MM.1S (cell line): ENCODE measurements around the gene PUS3.

Experiments
- DNase-seq: peaks from one replicate; pipeline ENCODE4 v3.0.0-alpha.2; 2015
- H2AFZ ChIP-seq: fragments of 300-600 bp; sonication (generic); 2 replicates; pipeline ENCODE4 v1.6.0; 2016; ENCODE audit warnings: antibody characterized with exemption, low read length
- H3F3A ChIP-seq: fragments of 300-600 bp; sonication (generic); 2 replicates; pipeline ENCODE4 v1.6.1; 2016; ENCODE audit warnings: mild to moderate bottlenecking, antibody characterized with exemption, low read length, moderate library complexity, mixed read lengths; ENCODE audit not compliant: insufficient read depth
- H3K27ac ChIP-seq: fragments of 300-600 bp; sonication (generic); 2 replicates; pipeline ENCODE4 v1.5.1; 2016; ENCODE audit warnings: mild to moderate bottlenecking, low read length
- H3K27me3 ChIP-seq: fragments of 300-600 bp; sonication (generic); replicated peaks from 2 replicates; pipeline ENCODE4 v1.6.0; 2016; ENCODE audit warnings: low read length; ENCODE audit not compliant: insufficient read depth
- H3K36me3 ChIP-seq: fragments of 300-600 bp; sonication (generic); replicated peaks from 2 replicates; pipeline ENCODE4 v1.6.1; 2016; ENCODE audit warnings: mild to moderate bottlenecking, low read length, mixed read lengths; ENCODE audit not compliant: insufficient read depth
- H3K4me1 ChIP-seq: fragments of 300-600 bp; sonication (generic); 2 replicates; pipeline ENCODE4 v1.6.1; 2016; ENCODE audit warnings: low read length, mixed read lengths
- H3K4me2 ChIP-seq: fragments of 300-600 bp; sonication (generic); 2 replicates; pipeline ENCODE4 v1.6.0; 2016; ENCODE audit warnings: low read depth, low read length
- H3K4me3 ChIP-seq: fragments of 300-600 bp; sonication (generic); 2 replicates; pipeline ENCODE4 v1.5.1; 2016; ENCODE audit warnings: low read length, mixed read lengths
- H3K79me2 ChIP-seq: fragments of 300-600 bp; sonication (generic); 2 replicates; pipeline ENCODE4 v1.6.1; 2016; ENCODE audit warnings: mixed run types, low read length, mixed read lengths
- H3K9ac ChIP-seq: fragments of 300-600 bp; sonication (generic); 2 replicates; pipeline ENCODE4 v1.6.1; 2016; ENCODE audit warnings: low read length, mixed read lengths
- H3K9me2 ChIP-seq: fragments of 300-600 bp; sonication (generic); replicated peaks from 2 replicates; pipeline ENCODE4 v1.6.1; 2016; ENCODE audit warnings: mild to moderate bottlenecking, low read length, mixed read lengths; ENCODE audit not compliant: insufficient read depth
- H3K9me3 ChIP-seq: fragments of 300-600 bp; sonication (generic); replicated peaks from 2 replicates; pipeline ENCODE4 v1.6.1; 2016; ENCODE audit warnings: mild to moderate bottlenecking, low read length, mixed read lengths; ENCODE audit not compliant: insufficient read depth
- H4K20me1 ChIP-seq: fragments of 300-600 bp; sonication (generic); 2 replicates; pipeline ENCODE4 v1.6.1; 2016; ENCODE audit warnings: mild to moderate bottlenecking, low read length, moderate library complexity, mixed read lengths; ENCODE audit not compliant: insufficient read depth
- CTCF ChIP-seq: fragments of 300-600 bp; sonication (generic); IDR thresholded peaks from 2 replicates; pipeline ENCODE4 v1.5.1; 2016; ENCODE audit warnings: antibody characterized with exemption, low read length, mixed read lengths
- EZH2 ChIP-seq: fragments of 300-600 bp; sonication (generic); optimal IDR thresholded peaks from 2 replicates; pipeline ENCODE3; 2017; ENCODE audit warnings: low read depth, mild to moderate bottlenecking, antibody characterized with exemption, low read length, mixed read lengths
- EZH2phosphoT487 ChIP-seq: fragments of 300-600 bp; sonication (generic); IDR thresholded peaks from 2 replicates; pipeline ENCODE4 v1.6.1; 2018; ENCODE audit warnings: antibody characterized with exemption, low read length

The PUS3 gene

GRCh38 chr11:125923012-125923579 is 20.1 kb upstream of the PUS3 start:
- Histone ChIP-seq H2AFZ (no peak overlapping the region), H3K4me1 (no peaks in the 10 kb centered on the region), H3K36me3 (no peaks in the 10 kb centered on the region), H3K9me3 (no peaks in the 10 kb centered on the region), H3K4me2 (no peak overlapping the region), H3K4me3 (no peak overlapping the region), H3K27me3 (no peaks in the 10 kb centered on the region), H4K20me1 (no peaks in the 10 kb centered on the region), H3K27ac (no peak overlapping the region), H3K9ac (no peak overlapping the region), H3K9me2 (no peaks in the 10 kb centered on the region), H3K79me2 (no peaks in the 10 kb centered on the region), H3F3A (no peaks in the 10 kb centered on the region)
- TF ChIP-seq EZH2phosphoT487 (no peak), EZH2 (no peak), CTCF (peak; percentile 79)
- DNase-seq: peak; percentile 88

- no peaks in the 10 kb centered on the region for H3F3A ChIP-seq
- no peaks in the 10 kb centered on the region for H3K27me3 ChIP-seq
- no peaks in the 10 kb centered on the region for H3K9me2 ChIP-seq
- no peak overlapping the region for H2AFZ ChIP-seq
- no peaks in the 10 kb centered on the region for H4K20me1 ChIP-seq
- H3K27ac ChIP-seq: no peak overlapping the region
- no peak overlapping the region for H3K4me3 ChIP-seq
- H3K9ac ChIP-seq: no peak overlapping the region
- no peaks in the 10 kb centered on the region for H3K9me3 ChIP-seq
- TF ChIP-seq CTCF (no peak), EZH2phosphoT487 (no peak), EZH2 (no peak)
- no peak overlapping the region for H3K4me2 ChIP-seq
- DNase-seq: no peak
- no peaks in the 10 kb centered on the region for H3K36me3 ChIP-seq
- no peaks in the 10 kb centered on the region for H3K79me2 ChIP-seq
- no peaks in the 10 kb centered on the region for H3K4me1 ChIP-seq
Measured at GRCh38 chr11:125922156-125922555, 19.1 kb upstream of the PUS3 start.

DNA sequence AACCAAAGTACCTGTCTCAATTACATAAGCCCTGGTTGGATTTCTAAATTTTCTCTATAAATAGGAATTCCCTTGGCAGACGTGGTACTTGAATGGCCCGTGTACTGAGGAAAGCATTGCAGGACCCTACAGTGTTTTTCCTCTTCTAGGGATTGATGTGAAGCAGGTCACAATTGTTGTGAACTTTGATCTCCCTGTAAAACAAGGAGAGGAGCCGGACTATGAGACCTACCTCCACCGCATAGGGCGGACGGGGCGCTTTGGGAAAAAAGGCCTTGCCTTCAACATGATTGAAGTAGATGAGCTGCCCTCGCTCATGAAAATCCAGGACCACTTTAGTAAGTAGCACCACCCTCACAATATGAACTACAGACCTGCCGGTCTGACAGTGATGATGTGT is 18.0 kb upstream of the PUS3 start:
- Histone ChIP-seq H3K27ac (no peak overlapping the region), H2AFZ (no peak overlapping the region), H3K36me3 (no peaks in the 10 kb centered on the region), H3K27me3 (no peaks in the 10 kb centered on the region), H3K9me2 (no peaks in the 10 kb centered on the region), H3K4me3 (no peak overlapping the region), H3K79me2 (no peaks in the 10 kb centered on the region), H3K4me2 (no peak overlapping the region), H4K20me1 (no peaks in the 10 kb centered on the region), H3K9ac (no peak overlapping the region), H3K9me3 (no peaks in the 10 kb centered on the region), H3K4me1 (no peaks in the 10 kb centered on the region), H3F3A (no peaks in the 10 kb centered on the region)
- no peak for DNase-seq
- TF ChIP-seq EZH2: no peak
- no peak for TF ChIP-seq EZH2phosphoT487
- TF ChIP-seq CTCF: no peak
